ENCODE measurements around the gene JUND. TPM values are rescaled to one million over a fixed set of nuclear protein-coding genes. Genes with fewer than 3 reads are reported as not detected.
"Not testable (repeated sequence)": the region's sequence is repeated elsewhere in the genome, so short reads cannot be mapped to it uniquely, and the experiment has no call there.

Gene JUND
- total RNA-seq (2014; rRNA removed; shearing (Covaris generic)): 75.0 and 75.6 TPM in 2 replicates

DNA sequence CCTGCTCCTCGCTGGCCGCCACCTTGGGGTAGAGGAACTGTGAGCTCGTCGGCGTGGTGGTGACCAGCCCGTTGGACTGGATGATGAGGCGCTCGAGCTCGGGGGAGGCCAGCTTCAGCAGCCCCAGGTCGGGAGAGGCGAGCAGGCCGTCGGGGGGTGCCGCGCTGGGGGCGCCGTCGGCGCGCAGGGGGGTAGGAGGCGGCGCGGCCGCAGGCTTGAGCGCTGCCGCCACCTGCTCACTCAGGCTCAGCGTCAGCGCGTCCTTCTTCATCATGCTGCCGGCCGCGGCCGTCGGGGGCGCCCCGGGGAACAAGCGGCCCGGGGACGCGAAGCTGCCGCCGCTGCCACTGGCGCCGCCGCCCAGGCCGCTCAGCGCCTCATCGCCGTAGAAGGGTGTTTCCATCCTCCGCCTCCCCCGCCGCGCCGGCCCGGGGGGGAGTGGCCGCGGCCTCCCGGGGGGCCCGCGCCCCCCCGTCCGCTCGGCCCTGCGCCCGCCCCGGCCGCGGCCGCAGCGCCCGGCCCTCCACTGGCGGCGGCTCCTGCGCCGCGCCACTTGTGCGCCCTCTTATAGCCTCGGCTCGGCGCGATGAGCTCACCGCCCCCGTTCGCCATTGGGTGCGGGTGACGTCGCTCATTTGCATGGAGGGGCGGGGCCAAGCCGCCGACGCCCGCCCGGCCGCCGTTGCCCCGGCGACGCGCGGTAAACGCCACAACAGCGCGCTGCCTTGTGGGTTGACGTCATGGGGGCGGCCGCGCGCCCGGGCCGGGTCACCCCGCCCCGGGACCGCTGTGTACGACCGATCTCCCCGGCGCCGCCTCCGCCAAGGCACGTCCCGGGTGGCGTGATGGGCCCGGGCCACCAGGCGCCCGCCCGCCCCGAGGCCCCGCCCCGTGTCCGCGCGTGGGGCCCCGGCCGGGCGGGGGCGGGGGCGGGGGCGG, at the start of gene JUND:
TSS of gene JUND (minus strand) at position 541 of the 939 bp plus-strand sequence. CDS start at position 403, 138 bp downstream.
- peak; percentile 99 for DNase-seq (ENCODE audit: low read depth)

GRCh38 chr19:18330868-18331267, 49.4 kb upstream of the JUND start:
- no peak for DNase-seq (ENCODE audit: low read depth)

DNA sequence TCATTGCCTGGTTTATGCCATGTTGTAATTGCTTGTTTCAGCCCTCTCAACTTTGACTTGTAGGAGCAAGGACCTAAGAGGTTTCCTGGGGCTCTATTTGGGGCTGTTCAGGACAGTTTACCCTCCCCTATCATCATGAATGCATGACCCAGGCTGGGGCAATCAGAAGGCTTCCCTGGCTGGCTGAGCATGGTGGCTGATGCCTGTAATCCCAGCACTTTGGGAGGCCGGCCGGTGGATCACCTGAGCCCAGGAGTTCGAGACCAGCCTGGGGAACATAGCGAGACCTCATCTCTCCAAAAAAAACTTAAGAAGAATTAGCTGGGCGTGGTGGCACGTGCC, 47.6 kb upstream of the JUND start:
- no peak for DNase-seq (ENCODE audit: low read depth)

DNA sequence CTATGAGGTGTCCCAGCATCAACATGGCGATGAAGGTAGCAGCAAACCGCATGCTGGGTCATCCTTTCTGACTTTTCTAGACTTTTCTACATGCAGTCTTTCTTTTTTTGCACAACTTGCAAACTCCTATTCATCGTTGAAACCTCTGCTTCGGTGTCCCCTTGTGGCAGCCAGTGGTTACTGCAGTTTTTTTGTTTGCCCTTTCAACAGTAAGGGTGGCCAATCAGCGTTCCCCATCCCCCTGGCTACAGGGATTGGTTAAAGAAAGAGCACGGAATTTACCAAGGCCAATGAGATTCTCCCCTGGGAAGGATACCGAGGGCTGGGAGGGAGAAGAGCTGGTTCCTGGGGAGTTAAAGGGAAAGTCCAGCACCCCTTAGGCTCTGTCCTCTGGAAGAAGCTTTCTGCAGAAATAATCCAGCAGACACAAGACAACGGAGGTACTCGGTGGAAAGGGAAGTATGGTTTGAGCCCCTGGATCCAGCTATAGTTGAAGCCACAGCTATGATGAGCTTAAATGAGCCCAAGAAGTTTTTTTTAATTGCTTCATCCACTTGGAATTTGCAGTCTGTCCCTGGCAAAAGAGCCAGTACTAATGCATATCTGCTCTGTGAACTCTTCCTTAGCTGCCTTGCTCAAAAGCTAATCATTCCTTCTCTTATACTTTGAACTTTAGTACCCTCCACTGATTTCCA, 47.1 kb upstream of the JUND start:
- DNase-seq (ENCODE audit: low read depth): peak; percentile 94

DNA sequence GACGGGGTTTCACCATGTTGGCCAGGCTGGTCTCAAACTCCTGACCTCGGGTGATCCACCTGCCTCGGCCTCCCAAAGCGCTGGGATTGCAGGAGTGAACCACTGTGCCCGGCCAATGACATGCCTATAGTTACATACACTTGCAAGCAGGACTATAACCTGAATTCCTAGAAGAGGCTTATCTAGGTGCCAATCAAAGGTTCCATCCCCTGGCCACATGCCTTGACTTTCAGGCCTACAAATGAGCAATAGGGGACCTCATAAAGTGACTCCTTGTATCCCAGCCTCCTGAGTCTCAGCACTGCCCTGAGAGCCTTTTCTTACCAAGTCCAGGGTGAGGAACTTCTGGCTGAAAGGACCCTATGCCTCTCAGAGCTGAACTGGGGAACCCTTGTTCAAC, 45.4 kb upstream of the JUND start:
- DNase-seq (ENCODE audit: low read depth): no peak

- DNase-seq (ENCODE audit: low read depth): not testable (repeated sequence)
Measured at GRCh38 chr19:18324373-18324731, 42.9 kb upstream of the JUND start.

- peak; percentile 99 for DNase-seq (ENCODE audit: low read depth)
Measured at GRCh38 chr19:18322759-18323460, 41.5 kb upstream of the JUND start, which contains the start of gene LSM4. Gene LSM4 (minus strand): TSS chr19:18323076. CDS start chr19:18323020, 56 bp downstream.

DNA sequence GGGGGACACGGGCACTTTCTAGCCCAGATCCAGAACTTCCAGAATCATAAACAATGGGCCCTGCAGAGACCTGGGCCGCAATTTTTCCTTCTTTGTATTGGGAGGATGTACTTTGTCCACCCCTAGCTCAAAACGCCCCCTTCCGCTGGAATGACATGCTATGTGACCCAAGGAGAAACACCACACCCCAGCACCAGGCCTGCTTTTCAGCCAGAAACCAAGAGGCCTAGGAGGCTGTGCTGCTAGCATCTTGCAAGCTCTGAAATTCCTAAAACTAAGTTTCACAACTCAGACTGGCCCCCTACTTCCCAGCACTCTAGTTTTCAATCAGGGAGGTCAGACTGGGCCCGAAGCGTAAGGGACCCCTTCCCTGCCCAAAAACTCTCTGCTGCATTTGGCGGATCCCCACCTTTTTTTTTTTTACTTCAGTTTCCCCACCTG, 40.9 kb upstream of the JUND start:
- peak; percentile 72 for DNase-seq (ENCODE audit: low read depth)

DNA sequence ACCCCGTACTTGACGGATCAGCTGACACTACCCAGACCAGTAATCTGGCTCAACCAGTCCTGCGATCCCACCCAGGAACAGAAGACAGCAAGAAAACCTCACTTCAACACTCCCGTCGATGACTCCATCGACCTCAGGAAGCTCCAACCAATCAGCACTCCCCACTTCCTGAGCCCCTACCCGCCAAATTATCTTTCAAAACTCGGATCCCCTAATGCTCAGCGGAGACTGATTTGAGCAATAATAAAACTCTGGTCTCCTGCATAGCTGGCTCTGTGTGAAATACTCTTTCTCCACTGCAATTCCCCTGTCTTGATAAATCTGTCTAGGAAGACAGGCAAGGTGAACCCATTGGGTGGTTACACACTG, 40.3 kb upstream of the JUND start:
- DNase-seq (ENCODE audit: low read depth): no peak

DNA sequence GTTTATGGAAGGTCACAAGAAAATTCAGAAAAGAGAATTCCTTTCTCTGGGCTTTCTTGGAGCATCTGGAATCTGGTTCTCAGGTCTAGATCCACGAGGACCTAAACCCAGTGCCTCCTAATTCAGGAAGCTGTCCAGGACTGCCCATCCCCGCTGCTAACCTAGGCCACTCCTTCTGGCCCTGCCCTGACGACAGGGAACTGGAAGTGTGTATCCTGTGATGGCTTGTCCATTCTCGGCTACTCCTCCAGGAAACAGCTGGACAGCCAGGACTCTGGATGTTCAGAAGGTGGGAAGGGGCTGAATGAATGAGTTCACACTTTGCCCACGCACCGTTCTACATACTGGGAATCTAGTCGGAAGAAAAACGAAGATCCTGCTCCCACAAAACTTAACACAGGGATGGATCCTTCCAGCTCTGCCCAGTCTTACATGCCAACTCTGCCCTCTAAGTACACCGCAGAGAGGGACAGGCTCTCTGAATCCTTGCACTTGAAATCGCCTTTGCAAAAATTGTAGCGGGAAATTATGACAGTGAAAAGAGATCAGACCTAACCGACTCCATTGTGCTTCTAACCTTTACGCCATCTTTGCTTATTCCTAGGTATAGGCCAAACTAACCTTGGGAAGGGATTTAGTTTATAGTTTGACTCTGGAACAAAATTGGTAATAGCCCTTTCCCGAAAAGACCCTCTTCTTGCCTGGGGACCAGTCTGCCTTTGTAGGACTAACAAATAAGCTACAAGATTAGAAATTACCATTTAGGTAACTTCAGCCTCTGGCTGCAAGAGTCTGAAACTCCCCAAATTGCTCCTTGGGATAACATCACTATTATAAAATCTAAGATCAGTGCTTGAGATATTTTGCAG, 39.7 kb upstream of the JUND start:
- DNase-seq (ENCODE audit: low read depth): no peak

DNA sequence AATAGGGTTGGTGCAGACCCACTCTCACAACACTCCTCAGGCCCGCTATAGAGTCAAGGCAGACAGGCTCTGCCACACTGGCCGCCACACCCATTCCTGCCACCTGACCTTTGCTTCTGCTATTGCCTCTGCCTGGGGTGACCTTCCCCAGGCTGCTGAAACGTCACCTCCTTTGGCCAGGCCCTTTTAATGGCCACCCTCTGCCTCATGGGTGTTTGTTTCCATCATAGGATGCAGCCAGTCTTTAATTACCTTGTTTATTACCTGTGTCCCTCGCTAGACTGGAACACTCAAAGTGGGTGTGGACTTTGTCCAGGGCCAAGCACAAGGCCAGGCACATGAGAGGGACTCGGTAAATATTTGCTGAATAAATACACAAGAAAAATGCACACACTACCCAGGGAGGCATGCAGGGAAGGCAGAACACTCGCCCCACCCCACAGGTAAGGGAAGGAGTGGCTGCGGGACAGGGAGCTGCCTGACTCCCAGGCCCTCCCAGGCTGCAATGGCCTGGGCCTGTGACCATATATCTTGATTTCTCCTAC, 38.2 kb upstream of the JUND start:
- no peak for DNase-seq (ENCODE audit: low read depth)

- DNase-seq (ENCODE audit: low read depth): no peak
Measured at GRCh38 chr19:18317961-18318800, 36.8 kb upstream of the JUND start.

DNA sequence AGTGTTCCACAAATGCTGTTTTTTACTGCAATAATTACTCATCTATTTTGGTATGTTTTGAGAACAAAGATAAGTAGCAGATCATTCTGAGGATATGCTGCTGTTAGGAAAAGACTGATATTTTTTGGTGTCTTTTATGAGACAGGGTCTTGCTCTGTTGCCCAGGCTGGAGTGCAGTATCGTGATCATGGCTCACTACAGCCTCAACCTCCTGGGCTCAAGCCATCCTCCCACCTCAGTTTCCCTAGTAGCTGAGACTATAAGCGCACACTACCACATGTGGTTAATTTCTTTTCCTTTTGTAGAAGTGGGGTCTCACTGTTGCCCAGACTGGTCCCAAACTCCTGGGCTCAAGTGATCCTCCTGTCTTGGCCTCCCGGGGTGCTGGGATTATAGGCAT, 32.0 kb upstream of the JUND start:
- no peak for DNase-seq (ENCODE audit: low read depth)

GRCh38 chr19:18312092-18312534, 30.7 kb upstream of the JUND start:
- no peak for DNase-seq (ENCODE audit: low read depth)

- no peak for DNase-seq (ENCODE audit: low read depth)
Measured at GRCh38 chr19:18311502-18312091, 30.2 kb upstream of the JUND start.

DNA sequence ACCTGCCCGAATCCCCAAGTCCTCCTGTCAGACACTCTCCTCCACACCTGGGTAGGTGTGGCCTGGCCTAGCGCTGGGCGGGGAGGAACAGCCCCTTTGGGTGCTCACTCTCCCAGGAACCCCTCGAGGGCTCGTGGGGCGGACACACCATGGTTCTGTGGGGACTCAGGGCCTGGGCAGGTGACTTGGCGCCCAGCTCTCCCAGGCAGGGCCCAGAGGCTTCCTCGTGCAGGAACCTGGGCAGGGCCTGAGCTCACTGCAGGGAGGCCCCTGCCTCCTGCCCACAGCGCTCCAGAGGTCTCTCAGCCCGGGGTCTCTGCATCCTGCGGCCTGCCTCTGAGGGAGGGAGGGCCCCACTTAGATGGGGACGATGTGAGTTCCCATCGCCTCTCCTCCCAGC, 29.5 kb upstream of the JUND start:
- no peak for DNase-seq (ENCODE audit: low read depth)

DNA sequence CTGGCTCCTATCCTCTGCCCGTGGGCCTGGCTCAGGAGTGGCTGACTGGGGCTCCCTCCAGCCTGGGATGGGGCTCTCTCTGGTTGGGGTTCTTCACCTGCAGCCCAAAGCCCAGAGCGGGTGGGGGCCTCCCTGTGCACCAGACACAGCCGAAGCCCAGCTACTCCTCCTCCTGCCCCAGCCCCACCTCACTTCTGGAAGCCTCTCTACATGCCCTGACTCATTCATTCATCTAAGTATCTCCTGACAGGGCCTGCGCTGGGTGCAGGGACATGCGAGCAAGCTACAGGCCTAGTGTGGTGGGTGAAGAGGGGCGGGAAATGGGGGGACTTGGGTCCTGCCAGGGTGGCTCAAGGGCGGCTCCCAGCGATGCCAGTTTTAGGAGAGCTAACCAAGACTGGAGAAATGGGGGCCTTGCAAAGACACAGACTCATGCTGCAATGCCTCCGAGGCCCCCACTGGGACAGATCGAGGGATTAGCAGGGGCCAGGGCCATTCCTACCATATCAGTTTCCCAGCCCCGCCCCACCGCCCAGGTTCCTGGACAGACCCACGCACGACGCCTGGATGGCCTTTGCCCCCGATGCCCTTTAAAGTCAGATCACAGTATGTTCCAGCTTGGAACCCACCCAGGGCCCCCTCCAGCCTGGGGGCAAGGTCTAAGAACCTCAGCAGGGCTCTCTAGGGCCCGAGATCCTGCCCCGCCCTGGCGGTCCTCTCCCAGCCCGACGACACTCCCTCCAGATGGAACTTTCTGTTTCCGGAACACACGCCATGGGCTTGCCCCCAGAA, 28.9 kb upstream of the JUND start:
- DNase-seq (ENCODE audit: low read depth): no peak

- DNase-seq (ENCODE audit: low read depth): no peak
Measured at GRCh38 chr19:18309525-18310064, 28.2 kb upstream of the JUND start.

DNA sequence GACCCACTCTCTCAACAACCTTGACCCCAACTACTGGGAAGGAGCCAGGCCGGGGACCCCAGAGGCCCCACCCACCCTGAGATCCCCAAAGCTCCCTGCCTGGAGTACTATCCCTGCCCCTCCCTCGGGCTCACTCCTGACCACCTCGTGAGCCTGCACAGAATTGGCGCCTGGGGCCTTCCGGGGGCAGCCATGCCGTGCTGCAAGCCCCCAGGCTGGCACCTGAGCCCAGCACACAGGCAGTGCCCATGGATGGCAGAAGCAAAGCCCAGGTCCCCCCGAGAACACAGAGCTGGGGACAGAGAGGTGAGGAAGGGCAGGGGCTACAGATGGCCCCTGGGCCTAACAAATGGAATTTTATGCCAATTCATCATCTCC, 27.5 kb upstream of the JUND start:
- DNase-seq (ENCODE audit: low read depth): no peak
